MM.1S (cell line): ENCODE results near the gene EML1.

Experiments
- DNase-seq: peaks from one replicate; pipeline ENCODE4 v3.0.0-alpha.2; 2015
- H2AFZ ChIP-seq: fragments of 300-600 bp; sonication (generic); 2 replicates; pipeline ENCODE4 v1.6.0; 2016; ENCODE audit warnings: antibody characterized with exemption, low read length
- H3F3A ChIP-seq: fragments of 300-600 bp; sonication (generic); 2 replicates; pipeline ENCODE4 v1.6.1; 2016; ENCODE audit warnings: mild to moderate bottlenecking, antibody characterized with exemption, low read length, moderate library complexity, mixed read lengths; ENCODE audit not compliant: insufficient read depth
- H3K27ac ChIP-seq: fragments of 300-600 bp; sonication (generic); 2 replicates; pipeline ENCODE4 v1.5.1; 2016; ENCODE audit warnings: mild to moderate bottlenecking, low read length
- H3K27me3 ChIP-seq: fragments of 300-600 bp; sonication (generic); replicated peaks from 2 replicates; pipeline ENCODE4 v1.6.0; 2016; ENCODE audit warnings: low read length; ENCODE audit not compliant: insufficient read depth
- H3K36me3 ChIP-seq: fragments of 300-600 bp; sonication (generic); replicated peaks from 2 replicates; pipeline ENCODE4 v1.6.1; 2016; ENCODE audit warnings: mild to moderate bottlenecking, low read length, mixed read lengths; ENCODE audit not compliant: insufficient read depth
- H3K4me1 ChIP-seq: fragments of 300-600 bp; sonication (generic); 2 replicates; pipeline ENCODE4 v1.6.1; 2016; ENCODE audit warnings: low read length, mixed read lengths
- H3K4me2 ChIP-seq: fragments of 300-600 bp; sonication (generic); 2 replicates; pipeline ENCODE4 v1.6.0; 2016; ENCODE audit warnings: low read depth, low read length
- H3K4me3 ChIP-seq: fragments of 300-600 bp; sonication (generic); 2 replicates; pipeline ENCODE4 v1.5.1; 2016; ENCODE audit warnings: low read length, mixed read lengths
- H3K79me2 ChIP-seq: fragments of 300-600 bp; sonication (generic); 2 replicates; pipeline ENCODE4 v1.6.1; 2016; ENCODE audit warnings: mixed run types, low read length, mixed read lengths
- H3K9ac ChIP-seq: fragments of 300-600 bp; sonication (generic); 2 replicates; pipeline ENCODE4 v1.6.1; 2016; ENCODE audit warnings: low read length, mixed read lengths
- H3K9me2 ChIP-seq: fragments of 300-600 bp; sonication (generic); replicated peaks from 2 replicates; pipeline ENCODE4 v1.6.1; 2016; ENCODE audit warnings: mild to moderate bottlenecking, low read length, mixed read lengths; ENCODE audit not compliant: insufficient read depth
- H3K9me3 ChIP-seq: fragments of 300-600 bp; sonication (generic); replicated peaks from 2 replicates; pipeline ENCODE4 v1.6.1; 2016; ENCODE audit warnings: mild to moderate bottlenecking, low read length, mixed read lengths; ENCODE audit not compliant: insufficient read depth
- H4K20me1 ChIP-seq: fragments of 300-600 bp; sonication (generic); 2 replicates; pipeline ENCODE4 v1.6.1; 2016; ENCODE audit warnings: mild to moderate bottlenecking, low read length, moderate library complexity, mixed read lengths; ENCODE audit not compliant: insufficient read depth
- CTCF ChIP-seq: fragments of 300-600 bp; sonication (generic); IDR thresholded peaks from 2 replicates; pipeline ENCODE4 v1.5.1; 2016; ENCODE audit warnings: antibody characterized with exemption, low read length, mixed read lengths
- EZH2 ChIP-seq: fragments of 300-600 bp; sonication (generic); optimal IDR thresholded peaks from 2 replicates; pipeline ENCODE3; 2017; ENCODE audit warnings: low read depth, mild to moderate bottlenecking, antibody characterized with exemption, low read length, mixed read lengths
- EZH2phosphoT487 ChIP-seq: fragments of 300-600 bp; sonication (generic); IDR thresholded peaks from 2 replicates; pipeline ENCODE4 v1.6.1; 2018; ENCODE audit warnings: antibody characterized with exemption, low read length

EML1 gene

GRCh38 chr14:99749142-99749541 lies 44.1 kb upstream of the EML1 start:
- no peak overlapping the region for H2AFZ ChIP-seq
- no peaks in the 10 kb centered on the region for H4K20me1 ChIP-seq
- no peaks in the 10 kb centered on the region for H3K36me3 ChIP-seq
- H3K9me3 ChIP-seq: no peaks in the 10 kb centered on the region
- no peaks in the 10 kb centered on the region for H3F3A ChIP-seq
- H3K4me3 ChIP-seq: no peak overlapping the region
- H3K79me2 ChIP-seq: no peaks in the 10 kb centered on the region
- H3K27me3 ChIP-seq: peaks cover 28% of the 10 kb centered on the region
- no peak for DNase-seq
- H3K4me2 ChIP-seq: no peak overlapping the region
- no peak overlapping the region for H3K9ac ChIP-seq
- TF ChIP-seq EZH2phosphoT487: no peak
- no peak for TF ChIP-seq EZH2
- no peak; the same call in 1 of the 2 replicates for TF ChIP-seq CTCF
- no peaks in the 10 kb centered on the region for H3K9me2 ChIP-seq
- no peaks in the 10 kb centered on the region for H3K4me1 ChIP-seq
- no peak overlapping the region for H3K27ac ChIP-seq

- Histone ChIP-seq H4K20me1 (no peaks in the 10 kb centered on the region), H3K36me3 (no peaks in the 10 kb centered on the region), H3K4me1 (no peaks in the 10 kb centered on the region), H3K9me3 (no peaks in the 10 kb centered on the region), H3K9ac (no peak overlapping the region), H3K4me2 (no peak overlapping the region), H3K79me2 (no peaks in the 10 kb centered on the region), H2AFZ (no peak overlapping the region), H3K27ac (no peak overlapping the region), H3F3A (no peaks in the 10 kb centered on the region), H3K9me2 (no peaks in the 10 kb centered on the region), H3K27me3 (peaks cover 26% of the 10 kb centered on the region), H3K4me3 (no peak overlapping the region)
- no peak for TF ChIP-seq CTCF
- no peak for TF ChIP-seq EZH2
- no peak for TF ChIP-seq EZH2phosphoT487
- DNase-seq: no peak
Observed at GRCh38 chr14:99749763-99750715, 43.2 kb upstream of the EML1 start.

GRCh38 chr14:99750746-99751450 lies 42.3 kb upstream of the EML1 start:
- Histone ChIP-seq H3K27ac (no peak overlapping the region), H3K9me3 (no peaks in the 10 kb centered on the region), H3K9me2 (no peaks in the 10 kb centered on the region), H3K4me3 (no peak overlapping the region), H3K79me2 (no peaks in the 10 kb centered on the region), H3K9ac (no peak overlapping the region), H4K20me1 (no peaks in the 10 kb centered on the region), H3K4me1 (no peaks in the 10 kb centered on the region), H2AFZ (no peak overlapping the region), H3K27me3 (peaks cover 26% of the 10 kb centered on the region), H3F3A (no peaks in the 10 kb centered on the region), H3K4me2 (no peak overlapping the region), H3K36me3 (no peaks in the 10 kb centered on the region)
- TF ChIP-seq EZH2phosphoT487: no peak
- no peak for TF ChIP-seq CTCF
- no peak for TF ChIP-seq EZH2
- no peak for DNase-seq
